ENCODE results near the gene VPS18. TPM values are rescaled to one million over a fixed set of nuclear protein-coding genes. Genes with fewer than 3 reads are reported as not detected.

VPS18 gene
- total RNA-seq, 4 donors from 2014 or later = 15.0 to 24.9 (median 19.7) TPM

- TF ChIP-seq POLR2AphosphoS5 (IDR thresholded peaks at IDR 0.05) (no peak), EP300 (IDR thresholded peaks at IDR 0.05) (no peak), POLR2A (IDR thresholded peaks at IDR 0.05) (no peak), CTCF (IDR thresholded peaks at IDR 0.05) (no peak)
- no peaks in the 10 kb centered on the region for H3K9me3 ChIP-seq
- no peak overlapping the region for H3K4me3 ChIP-seq
- no peak for DNase-seq (ENCODE audit: low spot score in 2 of 2)
- no peaks in the 10 kb centered on the region for H3K27me3 ChIP-seq
- no peaks in the 10 kb centered on the region for H3K36me3 ChIP-seq
- WGBS = 87% methylated on average over 7 of the region's 8 CpGs
- no peak overlapping the region for H3K27ac ChIP-seq
- peaks cover 4% of the 10 kb centered on the region for H3K4me1 ChIP-seq
Measured at GRCh38 chr15:40914486-40914885, 20.2 kb downstream of the VPS18 start.

- Histone ChIP-seq H3K4me1 (peaks cover 4% of the 10 kb centered on the region), H3K27me3 (no peaks in the 10 kb centered on the region), H3K9me3 (no peaks in the 10 kb centered on the region), H3K4me3 (no peak overlapping the region), H3K27ac (no peak overlapping the region), H3K36me3 (no peaks in the 10 kb centered on the region)
- TF ChIP-seq EP300 (IDR thresholded peaks at IDR 0.05) = no peak
- no peak for TF ChIP-seq CTCF (IDR thresholded peaks at IDR 0.05)
- no peak for TF ChIP-seq POLR2AphosphoS5 (IDR thresholded peaks at IDR 0.05)
- no peak for TF ChIP-seq POLR2A (IDR thresholded peaks at IDR 0.05)
- DNase-seq (ENCODE audit: low spot score in 2 of 2) = peak in 1 of 2 donors; percentile 44
- WGBS = 79% methylated on average over 9 of the region's 12 CpGs
Measured at GRCh38 chr15:40915116-40915661, 20.9 kb downstream of the VPS18 start.

DNA sequence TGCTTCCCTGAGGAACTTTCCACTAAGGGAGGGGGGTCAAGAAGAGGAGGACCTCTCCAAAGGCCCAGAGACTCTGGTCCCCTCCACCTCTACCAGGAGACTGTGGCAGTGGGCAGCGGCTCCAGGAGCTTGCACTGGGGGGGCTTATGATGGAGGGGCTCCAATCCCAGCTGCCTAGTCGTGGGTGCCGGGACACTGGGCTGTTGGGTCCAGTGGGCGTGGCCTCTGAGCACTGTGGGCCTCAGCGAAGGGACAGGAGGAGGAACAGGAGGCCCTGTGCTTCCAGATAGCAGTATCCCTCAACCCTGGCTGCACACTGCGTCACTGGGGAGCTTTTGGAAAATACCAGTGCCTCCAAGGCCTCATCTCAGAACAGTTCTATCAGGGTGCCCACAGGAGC is 21.4 kb downstream of the VPS18 start:
- no peak overlapping the region for H3K27ac ChIP-seq
- TF ChIP-seq POLR2AphosphoS5 (IDR thresholded peaks at IDR 0.05) (no peak), EP300 (IDR thresholded peaks at IDR 0.05) (no peak), POLR2A (IDR thresholded peaks at IDR 0.05) (no peak), CTCF (IDR thresholded peaks at IDR 0.05) (no peak)
- H3K27me3 ChIP-seq = no peaks in the 10 kb centered on the region
- no peaks in the 10 kb centered on the region for H3K9me3 ChIP-seq
- H3K4me3 ChIP-seq = no peak overlapping the region
- 92% methylated on average over 3 of the region's 6 CpGs for WGBS
- peaks cover 4% of the 10 kb centered on the region for H3K4me1 ChIP-seq
- H3K36me3 ChIP-seq = no peaks in the 10 kb centered on the region
- DNase-seq (ENCODE audit: low spot score in 2 of 2) = no peak

DNA sequence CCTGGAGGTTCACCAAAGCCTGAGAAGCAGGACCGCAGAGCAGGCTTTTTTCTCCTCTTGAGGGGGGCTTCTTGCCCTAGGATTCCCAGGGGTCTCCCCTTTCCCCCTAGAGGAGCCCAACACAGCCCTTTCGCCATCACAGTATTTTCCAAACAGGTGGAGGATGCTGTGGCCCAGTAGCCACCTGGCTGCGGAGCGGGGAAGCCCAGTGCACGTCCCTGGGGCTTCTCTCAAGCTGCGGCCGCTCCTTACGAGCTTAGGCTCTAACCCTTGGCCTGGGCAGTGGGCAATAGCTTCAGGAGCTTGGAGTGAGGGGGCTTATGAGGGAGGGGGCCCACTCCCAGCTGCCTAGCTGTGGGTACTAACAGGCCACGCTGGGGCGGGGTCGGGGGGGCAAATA is 23.3 kb downstream of the VPS18 start:
- 83% methylated on average over 1 of the region's 11 CpGs for WGBS
- no peaks in the 10 kb centered on the region for H3K27me3 ChIP-seq
- TF ChIP-seq POLR2A (IDR thresholded peaks at IDR 0.05) (no peak), CTCF (IDR thresholded peaks at IDR 0.05) (no peak), EP300 (IDR thresholded peaks at IDR 0.05) (no peak), POLR2AphosphoS5 (IDR thresholded peaks at IDR 0.05) (no peak)
- H3K9me3 ChIP-seq = no peaks in the 10 kb centered on the region
- peak in 1 of 2 donors; percentile 47 for DNase-seq (ENCODE audit: low spot score in 2 of 2)
- no peaks in the 10 kb centered on the region for H3K36me3 ChIP-seq
- H3K4me3 ChIP-seq = no peak overlapping the region
- no peak overlapping the region for H3K27ac ChIP-seq
- H3K4me1 ChIP-seq = no peaks in the 10 kb centered on the region

DNA sequence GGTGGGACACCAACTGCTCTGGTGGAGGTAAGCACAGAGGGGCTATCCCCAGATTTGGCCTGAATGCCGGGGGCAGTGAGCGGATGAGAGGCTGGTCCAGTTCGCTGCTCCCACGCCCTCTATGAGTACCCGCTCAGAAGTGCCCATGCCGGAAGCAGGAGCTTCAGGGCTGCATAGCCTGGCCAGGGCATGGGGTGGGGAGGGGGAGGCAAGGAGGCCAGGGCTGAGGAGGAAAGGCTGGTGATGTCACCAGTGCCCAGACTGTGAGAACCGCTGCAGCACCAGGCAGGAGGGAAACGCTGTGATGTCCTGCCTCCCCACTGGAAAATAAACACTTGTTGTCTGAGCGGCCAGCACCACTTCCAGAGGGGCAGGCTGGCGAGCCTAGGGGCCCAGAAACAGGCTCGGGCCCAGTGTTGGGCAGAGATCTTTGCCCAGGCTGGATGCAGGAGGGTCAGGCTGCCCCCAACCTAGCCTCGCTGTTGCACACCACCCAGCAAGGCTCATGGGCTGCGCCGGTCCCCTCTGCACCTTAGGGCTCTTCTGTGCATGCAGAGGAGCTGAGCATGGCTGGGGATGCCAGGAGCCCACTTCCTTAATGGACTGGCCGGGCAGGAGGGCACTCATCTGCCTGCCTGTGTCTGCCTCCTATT is 24.0 kb downstream of the VPS18 start:
- H3K27ac ChIP-seq = no peak overlapping the region
- H3K9me3 ChIP-seq = no peaks in the 10 kb centered on the region
- 79% methylated on average over 7 of the region's 15 CpGs for WGBS
- no peaks in the 10 kb centered on the region for H3K36me3 ChIP-seq
- peaks cover 2% of the 10 kb centered on the region for H3K27me3 ChIP-seq
- TF ChIP-seq POLR2A (IDR thresholded peaks at IDR 0.05) = no peak
- no peak overlapping the region for H3K4me3 ChIP-seq
- H3K4me1 ChIP-seq = no peaks in the 10 kb centered on the region
- no peak for DNase-seq (ENCODE audit: low spot score in 2 of 2)
